8988T (cell line): ENCODE measurements around the gene USH2A.

Experiments used
- DNase-seq: peaks from one replicate; pipeline ENCODE4 v3.0.0; 2011

USH2A gene

GRCh38 chr1:215623162-215623561, 800.1 kb downstream of the USH2A start:
- no peak for DNase-seq

DNA sequence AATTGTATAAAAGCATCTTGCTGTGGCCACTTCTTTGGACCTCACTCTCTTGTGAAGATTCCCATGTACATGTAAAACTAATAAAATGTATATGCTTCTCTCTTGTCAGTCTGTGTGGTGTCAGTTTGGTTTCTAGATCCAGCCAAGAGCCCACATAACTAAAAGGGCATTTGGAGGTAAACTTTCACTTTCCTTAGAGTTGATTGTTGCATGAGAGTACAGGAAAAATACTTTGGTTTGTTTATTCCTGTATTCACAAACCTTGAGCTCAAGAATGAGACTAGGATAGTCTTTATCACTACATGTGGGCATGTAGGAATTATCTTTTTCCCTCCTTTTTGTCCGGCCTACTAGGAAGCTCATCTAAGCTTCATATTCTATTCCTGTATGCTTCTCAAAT, 805.3 kb downstream of the USH2A start:
- DNase-seq: no peak

DNA sequence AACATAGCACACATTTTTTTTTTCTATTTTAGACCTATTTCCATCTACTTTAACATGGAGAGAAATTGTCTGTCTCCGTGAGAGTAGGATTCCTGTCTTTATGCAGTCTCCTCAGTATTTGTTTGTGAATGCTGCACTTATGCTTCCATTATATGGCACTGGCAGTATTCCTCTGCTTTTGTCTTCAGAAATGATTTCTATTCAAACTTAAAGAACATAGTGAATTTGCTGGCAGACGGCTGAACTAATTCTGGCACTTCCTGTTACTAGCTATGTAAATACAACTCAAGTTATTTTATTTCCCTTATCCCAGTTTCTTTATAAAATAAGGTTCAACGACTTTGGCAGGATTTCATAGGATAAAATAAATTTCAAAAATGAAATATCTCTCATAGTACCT, 810.9 kb downstream of the USH2A start:
- DNase-seq: no peak

DNA sequence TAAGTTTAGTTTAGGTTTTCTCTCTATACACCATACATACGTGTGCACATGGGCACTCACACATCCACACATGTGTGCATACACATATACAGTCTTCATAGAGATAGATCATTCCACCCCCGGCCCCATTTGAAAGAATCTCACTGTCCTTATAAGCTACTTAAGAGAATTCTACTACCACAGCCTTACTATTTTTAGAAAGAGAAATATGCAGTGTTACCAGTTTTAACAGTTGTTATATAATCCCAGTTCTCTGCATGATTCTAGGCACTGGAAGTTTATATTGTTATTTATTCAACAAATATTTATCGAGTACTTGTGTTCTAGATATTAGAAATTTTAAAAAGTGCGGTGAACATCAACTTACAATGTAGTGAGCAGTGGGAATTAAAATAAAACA, 814.6 kb downstream of the USH2A start:
- no peak for DNase-seq

- no peak for DNase-seq
These were observed 815.8 kb downstream of the USH2A start for GRCh38 chr1:215607412-215607811.

DNA sequence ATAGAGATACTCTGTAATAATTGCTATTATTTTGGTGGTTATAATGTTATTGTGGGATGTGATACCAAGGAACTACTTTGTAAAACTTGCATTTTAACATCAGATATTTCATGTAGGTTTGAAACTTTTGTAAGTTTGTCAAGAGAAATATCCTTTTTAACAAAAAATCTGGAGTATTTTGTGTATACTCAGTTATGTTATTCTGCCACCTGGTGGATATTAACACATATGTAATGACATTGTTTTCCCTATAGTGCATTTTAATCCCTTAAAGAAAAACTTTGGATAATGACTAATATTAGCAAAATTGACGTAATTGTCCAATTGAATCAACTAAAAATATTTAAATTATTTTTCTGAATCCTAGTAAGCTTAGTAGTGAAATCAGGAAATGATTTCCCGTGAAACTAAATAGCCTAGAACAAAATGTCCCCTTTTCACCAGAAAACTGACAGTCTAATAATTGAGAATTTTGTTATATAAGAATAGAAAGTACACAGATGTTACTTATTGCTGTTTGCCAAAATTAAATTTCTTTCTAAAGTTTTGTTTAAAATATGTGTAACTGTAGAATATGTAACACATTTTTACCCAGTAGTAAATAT, 816.6 kb downstream of the USH2A start:
- DNase-seq: no peak

DNA sequence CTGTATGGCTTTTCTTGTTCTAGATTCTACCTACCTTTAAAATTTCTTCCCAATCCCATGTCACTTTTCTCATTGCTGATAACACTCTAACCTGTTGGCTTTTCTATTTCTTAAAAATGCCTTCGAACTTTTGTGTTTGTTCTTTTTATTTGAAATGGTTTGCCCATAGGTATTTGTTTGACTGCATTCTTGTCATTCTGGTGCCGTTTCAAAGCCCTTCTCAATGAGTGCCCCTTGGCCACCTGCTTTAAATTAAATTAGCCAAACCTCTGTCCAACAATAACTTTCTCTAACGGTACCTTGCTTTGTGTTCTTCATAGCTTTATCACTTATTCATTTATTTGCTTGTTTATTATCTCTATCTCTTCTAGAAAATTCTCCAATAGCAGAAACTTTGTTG, 817.2 kb downstream of the USH2A start:
- no peak for DNase-seq

GRCh38 chr1:215605011-215605621, 818.1 kb downstream of the USH2A start:
- DNase-seq: no peak

DNA sequence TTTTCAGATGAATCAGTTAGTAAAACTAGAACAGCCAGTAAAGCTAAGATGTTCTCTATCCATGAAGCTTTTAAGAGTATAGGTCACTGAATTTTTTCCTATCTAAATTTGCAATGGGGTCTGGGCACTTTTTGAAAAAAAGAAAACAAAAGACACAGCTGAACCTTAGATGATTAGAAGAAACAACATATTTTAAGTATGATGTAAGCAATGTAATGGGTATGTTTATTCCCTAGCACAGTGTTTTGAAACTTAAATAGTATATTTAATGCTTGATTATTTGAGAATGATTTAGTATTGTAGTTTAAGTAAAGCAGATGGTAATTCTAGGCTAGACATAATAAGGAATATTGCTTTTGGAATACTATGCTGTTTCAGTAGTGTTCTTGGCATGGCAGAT, 819.9 kb downstream of the USH2A start:
- DNase-seq: no peak

DNA sequence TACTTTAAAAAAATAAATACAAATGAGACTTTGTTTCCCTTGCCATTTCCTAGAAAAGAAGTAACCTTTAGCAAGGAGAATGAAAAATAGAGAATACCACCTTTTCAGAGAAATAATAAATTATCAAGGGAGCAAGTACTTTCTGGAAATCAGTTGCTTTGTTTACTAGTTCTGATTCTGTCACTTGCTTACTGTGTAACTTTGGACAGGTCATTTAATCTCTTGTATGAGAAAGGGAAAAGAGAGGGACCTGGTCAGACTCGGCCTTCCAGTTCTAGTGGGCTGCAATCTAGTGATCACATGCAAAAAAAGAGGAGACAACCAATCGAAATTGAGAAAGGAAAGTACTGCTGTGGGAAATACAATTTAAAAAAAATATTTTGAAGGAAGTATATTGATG, 822.0 kb downstream of the USH2A start:
- DNase-seq: no peak

- DNase-seq: no peak
These were observed 822.4 kb downstream of the USH2A start for GRCh38 chr1:215600867-215601266.

DNA sequence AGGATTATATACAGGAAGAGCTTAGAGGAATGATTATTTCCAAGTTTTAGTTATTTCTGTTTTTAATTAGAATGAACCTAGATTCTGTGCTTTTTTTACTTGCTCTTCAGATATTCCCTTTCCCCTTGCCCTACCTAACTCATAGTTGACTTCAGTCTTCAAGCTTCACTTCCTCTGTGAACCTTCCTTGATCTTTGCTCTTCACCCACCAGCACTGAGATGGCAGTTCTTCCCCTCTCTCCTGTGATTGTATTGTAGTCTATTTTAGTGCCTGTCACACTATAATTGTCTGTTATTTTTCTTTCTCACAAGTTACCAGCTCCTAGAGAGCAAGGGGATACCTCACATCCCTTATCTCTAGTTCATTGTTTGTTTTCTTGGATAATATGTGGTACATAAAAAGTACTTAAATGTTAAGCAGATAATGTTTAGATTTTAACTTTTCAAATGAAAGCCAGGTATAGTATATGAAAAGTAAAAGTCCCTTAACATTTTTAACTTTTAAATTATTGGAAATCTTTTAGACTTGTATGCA, 822.9 kb downstream of the USH2A start:
- no peak for DNase-seq

- no peak for DNase-seq
These were observed 823.7 kb downstream of the USH2A start for GRCh38 chr1:215599418-215600074.

DNA sequence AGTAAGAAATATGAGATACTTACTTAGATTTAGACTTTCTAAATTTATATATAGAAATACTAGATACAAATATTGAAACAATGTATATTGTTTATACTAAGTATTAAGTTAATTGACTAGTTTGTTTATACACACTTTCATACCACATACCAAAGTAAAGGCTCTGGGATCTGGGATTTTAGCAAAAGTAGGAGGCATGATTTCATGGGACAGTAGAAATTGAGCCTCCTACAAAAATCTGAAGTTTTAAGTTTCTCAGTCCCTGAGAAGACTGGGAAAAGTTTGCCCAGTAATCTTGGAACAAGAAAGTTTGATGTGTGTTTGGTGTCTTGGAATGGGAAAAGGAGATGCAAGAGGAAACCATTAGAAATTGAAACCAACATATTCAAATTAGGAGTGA, 825.3 kb downstream of the USH2A start:
- no peak for DNase-seq

GRCh38 chr1:215595231-215595630, 828.0 kb downstream of the USH2A start:
- no peak for DNase-seq

DNA sequence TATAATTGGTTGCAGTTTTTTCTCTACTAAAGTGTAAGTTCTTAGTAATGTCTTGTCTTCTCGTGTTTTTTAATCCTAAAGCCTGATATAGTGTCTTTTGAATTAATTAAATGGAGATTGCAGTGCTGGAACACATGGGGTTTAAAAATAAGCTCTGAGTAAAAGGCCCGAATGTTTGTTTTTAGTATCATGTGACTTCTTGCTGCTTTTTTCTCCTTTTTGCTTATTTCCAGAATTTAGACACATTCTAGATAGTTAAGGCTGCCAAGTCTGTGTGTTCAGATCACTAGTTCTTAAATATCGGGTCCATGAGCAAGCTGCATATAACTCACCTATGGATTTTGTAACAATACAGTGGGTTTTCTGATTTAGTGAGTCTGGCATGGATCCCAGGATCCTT, 828.6 kb downstream of the USH2A start:
- no peak for DNase-seq

- no peak for DNase-seq
These were observed 832.3 kb downstream of the USH2A start for GRCh38 chr1:215590779-215591491.

DNA sequence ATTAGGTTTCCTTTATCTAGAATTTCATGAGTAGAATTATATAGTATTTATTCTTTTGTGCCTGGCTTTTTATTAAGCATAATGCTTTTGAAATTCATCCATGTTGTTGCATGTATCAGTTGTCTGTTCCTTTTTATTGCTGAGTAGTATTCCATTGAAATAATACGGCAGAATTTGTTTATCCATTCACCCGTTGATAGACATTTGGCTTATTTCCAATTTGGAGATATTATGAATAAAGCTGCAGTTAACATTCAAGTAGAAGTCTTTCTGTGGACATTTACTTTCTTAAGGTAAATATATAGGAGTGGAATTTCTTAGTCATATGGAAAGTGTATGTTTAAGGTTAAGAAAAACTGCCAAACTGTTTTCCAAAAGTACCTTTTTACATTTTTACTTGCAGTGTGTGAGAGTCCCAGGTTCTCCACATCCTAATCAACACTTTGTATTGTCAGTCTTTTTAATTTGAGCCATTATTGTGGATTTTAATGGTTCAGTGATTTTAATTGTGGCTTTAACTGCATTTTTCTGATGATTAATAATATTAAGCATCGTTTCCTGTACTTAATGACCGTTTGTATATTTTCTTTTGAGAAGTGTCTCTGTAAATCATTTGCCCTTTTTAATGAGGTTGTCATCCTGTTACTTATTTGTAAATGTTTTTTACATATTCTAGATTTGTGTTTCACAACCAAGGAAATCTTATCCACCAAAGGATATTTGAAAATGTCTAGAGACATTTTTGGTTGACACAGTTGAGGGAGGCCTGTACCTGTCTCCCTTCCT, 833.4 kb downstream of the USH2A start:
- DNase-seq: no peak

- no peak for DNase-seq
These were observed 838.9 kb downstream of the USH2A start for GRCh38 chr1:215584389-215584788.

DNA sequence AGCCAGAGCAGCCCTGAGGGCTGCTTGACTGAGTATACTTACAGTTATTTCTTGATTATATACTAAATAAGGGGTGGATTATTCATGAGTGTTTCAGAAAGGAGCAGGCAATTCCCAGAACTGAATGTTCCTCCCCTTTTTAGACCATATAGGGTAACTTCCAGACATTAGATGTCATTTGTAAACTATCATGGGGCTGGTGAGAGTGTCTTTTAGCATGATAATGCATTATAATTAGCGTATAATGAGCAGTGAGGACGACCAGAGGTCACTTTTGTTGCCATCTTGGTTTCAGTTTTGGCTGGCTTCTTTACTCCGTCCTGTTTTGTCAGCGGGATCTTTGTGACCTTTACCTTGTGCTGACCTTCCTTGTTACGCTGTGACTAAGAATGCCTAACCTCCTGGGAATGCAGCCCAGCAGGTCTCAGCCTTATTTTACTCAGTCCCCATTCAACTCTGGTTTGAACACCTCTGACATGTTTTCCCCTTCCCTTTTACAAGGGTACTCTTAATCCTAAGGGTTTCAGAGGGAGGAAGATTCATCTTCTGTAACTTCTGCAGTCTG, 840.0 kb downstream of the USH2A start:
- no peak for DNase-seq

DNA sequence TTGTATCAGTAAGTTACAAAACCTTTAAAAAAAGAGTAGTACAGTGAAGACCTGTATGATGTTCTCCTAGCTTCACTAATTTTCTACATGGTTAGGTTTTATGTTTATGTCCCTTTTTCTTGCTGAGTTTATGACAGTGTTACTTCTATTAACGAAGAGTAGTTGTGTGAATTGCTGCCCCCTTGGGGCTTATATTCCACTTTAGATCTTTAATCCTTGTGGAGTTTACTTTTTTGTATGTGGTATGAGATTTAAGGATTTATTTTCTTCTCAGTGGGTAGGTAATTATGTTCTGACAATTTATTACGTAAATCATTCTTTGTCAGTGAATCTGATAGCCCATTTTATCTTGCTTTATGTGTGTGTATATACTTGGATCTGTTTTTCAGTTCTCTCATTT, 841.4 kb downstream of the USH2A start:
- DNase-seq: no peak
